ENCODE measurements around the gene CARS2.
"Not testable (repeated sequence)": the region's sequence is repeated elsewhere in the genome, so short reads cannot be mapped to it uniquely, and the experiment has no call there.

CARS2 gene

DNA sequence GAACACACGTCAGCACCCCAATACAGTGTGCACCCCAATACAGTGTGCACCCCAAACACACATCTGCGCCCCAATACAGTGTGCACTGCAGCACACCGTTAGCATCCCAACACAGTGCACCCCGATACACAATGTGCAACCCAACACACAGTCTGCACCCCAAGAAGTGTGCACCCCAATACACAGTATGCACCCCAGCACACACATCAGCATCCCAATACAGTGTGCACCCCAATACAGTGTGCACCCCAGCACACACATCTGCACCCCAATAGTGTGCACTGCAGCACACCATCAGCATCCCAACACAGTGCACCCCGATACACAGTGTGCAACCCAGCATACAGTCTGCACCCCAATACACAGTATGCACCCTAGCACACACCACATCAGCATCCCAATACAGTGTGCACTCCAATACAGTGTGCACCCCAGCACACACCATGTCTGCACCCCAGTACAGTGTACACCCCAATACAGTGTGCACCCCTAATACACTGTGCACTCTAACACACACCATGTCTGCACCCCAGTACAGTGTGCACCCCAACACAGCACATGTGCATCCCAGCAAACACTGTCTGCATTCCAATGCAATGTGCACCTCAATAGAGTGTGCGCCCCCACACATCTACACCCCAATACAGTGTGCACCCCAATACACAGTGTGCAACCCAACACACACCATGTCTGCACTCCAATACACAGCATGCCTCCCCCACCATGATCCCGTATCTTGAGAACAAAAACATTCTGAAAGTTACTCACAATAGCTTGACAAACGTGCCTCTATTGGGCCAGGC lies 855 bp upstream of the CARS2 start:
- DNase-seq (ENCODE audit: low spot score), result no peak

DNA sequence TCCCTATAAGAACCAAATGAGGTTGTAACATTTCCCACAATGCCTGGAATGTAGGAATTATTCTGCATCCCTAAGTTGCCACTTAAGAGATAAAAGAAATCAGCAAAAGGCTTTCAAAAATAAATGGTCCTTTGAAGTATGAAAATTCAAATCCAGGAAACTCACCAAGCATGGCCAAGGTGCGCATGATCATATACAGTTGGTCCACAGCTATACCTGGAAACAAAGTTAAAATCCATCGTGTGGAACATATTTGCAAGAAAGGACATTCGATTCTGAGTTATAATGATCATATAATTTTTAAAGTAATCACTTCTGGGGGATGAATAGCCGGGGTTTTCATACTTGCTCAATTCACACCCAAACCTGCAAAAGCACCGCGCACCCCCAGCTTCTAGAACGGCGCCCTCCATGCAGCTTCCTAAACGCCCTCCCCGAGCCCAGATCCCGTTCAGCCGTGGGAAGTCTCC lies 525 bp downstream of the CARS2 start:
- DNase-seq (ENCODE audit: low spot score), result no peak

DNA sequence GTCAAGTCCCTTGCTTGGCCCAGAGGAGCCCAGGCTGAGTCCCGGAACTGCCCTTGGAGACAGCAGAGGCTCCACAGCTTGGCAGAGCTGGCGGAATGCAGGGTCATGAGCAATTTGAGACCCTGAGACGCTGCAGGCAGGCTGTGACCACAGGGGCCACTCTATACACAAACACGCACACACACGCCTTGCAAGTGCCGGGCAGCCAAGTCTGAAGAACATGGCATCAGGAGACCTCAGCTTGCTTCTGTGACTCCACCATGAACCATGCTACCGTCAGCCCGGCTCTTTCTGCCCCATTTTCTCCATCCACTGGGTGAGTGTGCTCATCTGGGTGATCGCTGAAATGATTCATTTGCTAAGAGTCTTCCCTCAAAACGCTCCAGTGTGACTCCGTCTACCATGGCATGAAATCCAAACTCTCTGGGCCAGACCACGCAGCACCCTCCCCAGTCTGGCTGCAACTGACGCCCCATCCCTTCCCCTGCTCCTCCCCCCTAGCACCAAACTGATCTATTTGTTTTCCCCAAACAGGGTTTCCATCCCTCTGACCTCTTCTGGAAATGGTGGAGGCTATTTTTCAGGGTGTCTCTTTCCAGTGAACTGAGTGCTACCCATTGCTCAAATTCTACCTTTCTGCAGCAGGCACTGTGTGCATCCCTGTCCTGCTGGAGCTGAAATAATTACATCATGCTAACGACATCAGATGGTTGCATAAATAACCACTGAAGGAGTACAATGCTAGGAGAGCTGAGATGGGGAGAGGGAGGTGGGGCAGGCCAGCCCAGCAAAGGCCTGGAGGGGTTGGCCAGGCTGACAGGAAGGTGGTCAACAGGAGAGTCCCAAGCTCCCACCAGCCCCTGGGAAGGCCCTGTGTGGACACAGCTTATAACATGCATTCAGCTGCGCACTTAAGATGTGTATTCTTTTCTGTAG lies 3.1 kb downstream of the CARS2 start:
- no peak for DNase-seq (ENCODE audit: low spot score)

GRCh38 chr13:110702089-110702488 lies 3.8 kb downstream of the CARS2 start:
- no peak for DNase-seq (ENCODE audit: low spot score)

GRCh38 chr13:110701061-110701460 lies 4.9 kb downstream of the CARS2 start:
- DNase-seq (ENCODE audit: low spot score), result not testable (repeated sequence)

DNA sequence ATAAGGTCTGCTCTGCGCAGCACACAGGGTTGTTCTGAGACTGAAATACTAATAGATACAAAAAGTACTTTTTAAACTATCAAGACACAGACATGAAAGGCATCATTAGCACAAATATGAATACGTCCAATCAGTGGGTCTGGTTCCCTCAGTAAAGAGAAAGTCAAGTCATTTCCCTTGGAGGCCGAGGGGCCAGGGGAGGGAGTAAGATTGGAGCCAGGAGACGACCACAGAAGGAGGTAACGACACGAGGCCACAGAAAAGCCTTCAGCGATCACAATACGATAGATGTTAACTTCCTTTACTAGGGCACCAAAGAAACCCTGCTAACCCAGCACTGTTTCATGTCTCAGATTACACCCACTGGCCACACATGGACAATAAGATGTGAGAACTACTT lies 5.3 kb downstream of the CARS2 start:
- DNase-seq (ENCODE audit: low spot score), result no peak

GRCh38 chr13:110700186-110700585 lies 5.7 kb downstream of the CARS2 start:
- DNase-seq (ENCODE audit: low spot score), result no peak

DNA sequence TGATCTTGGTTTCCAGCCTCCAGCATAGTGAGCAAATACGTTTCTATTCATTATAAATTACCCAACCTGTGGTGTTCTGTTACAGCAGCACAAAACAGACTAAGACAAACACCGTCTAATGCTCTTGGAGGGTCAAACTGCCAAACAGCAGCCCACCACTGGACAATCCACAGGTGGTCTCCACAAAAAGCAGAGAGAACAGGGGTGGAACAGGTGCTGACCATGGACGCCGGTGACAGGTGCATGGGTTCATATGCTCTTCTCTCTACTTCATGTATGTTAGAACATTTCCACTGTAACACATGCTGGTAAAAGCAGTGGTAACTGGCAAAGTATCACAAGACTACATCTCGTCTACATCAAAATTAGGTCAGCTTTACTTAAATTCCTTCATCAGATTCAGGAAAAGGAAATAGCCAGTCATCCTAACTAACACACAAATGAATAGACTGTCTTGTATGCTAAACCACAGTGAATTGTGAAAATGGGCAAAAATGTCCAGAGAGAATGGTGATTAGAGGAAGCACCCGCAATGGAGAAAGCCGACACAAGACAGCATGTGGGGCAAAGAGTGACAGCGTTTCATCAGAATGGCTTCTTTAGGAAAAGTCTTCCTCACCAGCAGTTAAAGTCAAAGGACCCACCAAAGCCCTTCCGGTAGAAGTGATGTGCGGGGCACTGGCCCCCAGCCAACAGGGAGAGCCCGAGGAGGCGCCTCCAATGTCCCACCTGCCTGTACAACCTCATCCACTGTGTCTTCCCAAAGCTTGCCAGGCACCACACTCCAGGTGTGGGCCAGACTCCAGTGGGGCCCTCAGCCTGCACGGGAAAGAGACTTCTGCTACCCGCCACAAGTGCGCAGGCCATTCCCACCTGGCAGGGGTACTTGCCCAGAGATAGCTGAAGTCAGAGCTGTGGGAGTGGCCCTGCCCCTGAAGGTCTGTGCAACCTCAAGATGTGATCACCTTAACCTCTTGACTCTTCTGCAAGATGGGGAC lies 6.5 kb downstream of the CARS2 start:
- DNase-seq (ENCODE audit: low spot score), result no peak

DNA sequence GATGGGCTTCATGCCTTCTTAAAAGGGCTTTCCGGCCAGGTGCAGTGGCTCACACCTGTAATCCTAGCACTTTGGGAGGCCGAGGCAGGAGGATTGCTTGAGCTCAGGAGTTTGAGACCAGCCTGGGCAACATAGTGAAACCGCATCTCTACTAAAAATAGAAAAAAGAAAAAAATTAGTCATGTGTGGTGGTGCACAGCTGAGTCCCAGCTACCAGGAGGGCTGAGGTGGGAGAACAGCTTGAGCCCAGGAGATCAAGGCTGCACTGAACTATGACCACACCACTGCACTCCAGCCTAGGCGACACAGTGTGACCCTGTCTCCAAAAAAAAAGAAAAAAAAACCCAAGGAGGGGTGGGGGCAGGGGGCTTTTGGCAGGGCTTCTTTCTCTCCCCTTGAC lies 7.2 kb downstream of the CARS2 start:
- no peak for DNase-seq (ENCODE audit: low spot score)

GRCh38 chr13:110697842-110698241 lies 8.1 kb downstream of the CARS2 start:
- no peak for DNase-seq (ENCODE audit: low spot score)

DNA sequence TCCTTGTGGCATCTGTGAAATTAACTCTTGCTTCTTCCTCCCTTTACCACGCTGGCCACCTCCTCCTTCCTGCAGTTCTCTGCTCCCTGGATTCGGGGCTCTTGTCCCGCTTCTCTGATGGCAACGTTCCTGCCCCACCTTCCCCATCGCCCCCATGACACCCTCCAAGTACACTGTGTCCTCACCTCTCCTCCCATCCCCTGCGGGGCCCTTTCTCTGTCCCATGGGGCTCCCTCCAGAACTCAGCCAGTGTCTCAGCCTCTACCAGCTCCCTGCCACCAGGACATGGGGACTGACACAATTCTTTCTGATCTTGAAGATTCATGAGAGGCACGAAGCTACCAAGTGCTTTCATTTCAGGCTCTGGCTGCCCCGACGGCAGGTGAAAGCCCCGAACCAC lies 9.1 kb downstream of the CARS2 start:
- DNase-seq (ENCODE audit: low spot score), result no peak

DNA sequence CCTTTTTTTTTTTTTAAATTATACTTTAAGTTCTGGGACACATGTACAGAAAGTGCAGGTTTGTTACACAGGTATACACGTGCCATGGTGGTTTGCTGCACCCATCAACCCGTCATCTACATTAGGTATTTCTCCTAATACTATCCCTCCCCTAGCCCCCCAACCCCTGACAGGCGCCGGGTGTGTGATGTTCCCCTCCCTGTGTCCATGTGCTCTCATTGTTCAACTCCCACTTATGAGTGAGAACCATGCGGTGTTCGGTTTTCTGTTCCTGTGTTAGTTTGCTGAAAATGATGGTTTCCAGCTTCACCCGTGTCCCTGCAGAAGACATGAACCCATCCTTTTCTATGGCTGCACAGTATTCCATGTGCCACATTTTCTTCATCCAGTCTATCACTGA lies 10.1 kb downstream of the CARS2 start:
- not testable (repeated sequence) for DNase-seq (ENCODE audit: low spot score)

DNA sequence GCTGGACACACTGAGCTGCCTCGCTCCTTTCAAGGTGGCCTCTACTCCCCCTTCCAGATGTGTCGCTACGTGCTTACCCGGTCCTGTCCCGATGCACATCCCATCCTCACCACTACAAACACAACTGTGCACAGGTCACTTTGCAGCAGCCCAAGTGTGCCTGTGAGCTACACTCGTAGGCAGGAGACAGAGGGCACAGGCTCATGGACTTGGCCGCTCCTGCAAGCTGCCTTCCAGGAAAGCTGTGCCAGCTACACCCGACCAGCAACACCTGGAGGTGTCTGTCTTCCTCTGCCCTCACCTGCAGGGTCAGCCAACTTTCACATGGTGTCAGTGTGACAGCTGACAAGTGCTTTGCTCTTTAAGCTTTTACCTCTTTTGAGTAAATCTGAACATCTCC lies 15.4 kb downstream of the CARS2 start:
- DNase-seq (ENCODE audit: low spot score), result no peak

DNA sequence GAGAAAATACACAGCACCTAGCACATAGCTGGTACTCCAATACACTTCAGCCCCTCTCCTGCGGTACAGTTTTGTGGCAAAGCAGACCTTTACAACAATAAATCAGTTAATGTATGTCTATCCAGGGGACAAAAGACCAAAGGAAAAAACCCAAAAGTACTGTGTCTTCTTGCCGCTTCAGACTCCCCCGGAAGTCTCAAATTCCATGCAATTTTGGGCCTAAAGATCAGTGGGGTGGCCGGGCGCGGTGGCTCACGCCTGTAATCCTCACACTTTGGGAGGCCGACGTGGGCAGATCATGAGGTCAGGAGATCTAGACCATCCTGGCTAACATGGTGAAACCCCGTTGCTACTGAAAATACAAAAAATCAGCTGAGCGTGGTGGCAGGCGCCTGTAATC lies 16.2 kb downstream of the CARS2 start:
- DNase-seq (ENCODE audit: low spot score), result no peak

- DNase-seq (ENCODE audit: low spot score), result no peak
These were observed 16.9 kb downstream of the CARS2 start for GRCh38 chr13:110689041-110689440.

- DNase-seq (ENCODE audit: low spot score), result no peak
These were observed 18.2 kb downstream of the CARS2 start for GRCh38 chr13:110687736-110688135.

DNA sequence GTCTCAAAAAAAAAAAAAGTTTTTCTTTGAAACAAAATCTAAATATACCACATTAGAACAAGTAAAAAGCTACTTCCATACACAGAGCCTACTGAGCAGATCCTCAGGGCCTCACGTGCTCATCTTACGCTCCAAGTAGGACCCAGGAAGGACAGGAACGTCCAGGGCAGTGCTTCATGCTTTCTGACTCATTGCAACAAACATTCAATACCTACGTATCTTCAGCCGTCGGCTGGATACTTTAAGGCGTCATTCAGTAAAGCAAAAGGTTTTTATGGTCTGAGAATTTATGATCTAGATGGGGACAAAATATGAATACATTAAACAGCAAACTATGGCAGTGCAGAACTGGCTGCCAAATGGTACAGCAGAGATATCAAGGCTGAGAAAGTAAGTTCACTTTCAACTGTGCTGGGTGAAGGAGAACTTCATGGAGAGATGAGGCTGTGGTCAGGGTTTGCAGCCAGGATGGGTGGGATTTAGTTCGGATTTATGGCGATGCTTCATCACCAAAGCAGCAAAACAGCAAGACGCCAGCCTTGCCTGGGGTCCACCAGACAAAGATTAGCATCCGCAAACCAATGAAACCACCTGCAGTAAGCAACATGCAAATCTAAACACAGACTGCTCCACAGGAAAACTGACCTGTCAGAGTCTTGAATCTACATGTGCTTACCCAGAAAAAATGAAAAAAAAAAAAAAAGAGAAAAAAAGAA lies 20.5 kb downstream of the CARS2 start:
- no peak for DNase-seq (ENCODE audit: low spot score)

DNA sequence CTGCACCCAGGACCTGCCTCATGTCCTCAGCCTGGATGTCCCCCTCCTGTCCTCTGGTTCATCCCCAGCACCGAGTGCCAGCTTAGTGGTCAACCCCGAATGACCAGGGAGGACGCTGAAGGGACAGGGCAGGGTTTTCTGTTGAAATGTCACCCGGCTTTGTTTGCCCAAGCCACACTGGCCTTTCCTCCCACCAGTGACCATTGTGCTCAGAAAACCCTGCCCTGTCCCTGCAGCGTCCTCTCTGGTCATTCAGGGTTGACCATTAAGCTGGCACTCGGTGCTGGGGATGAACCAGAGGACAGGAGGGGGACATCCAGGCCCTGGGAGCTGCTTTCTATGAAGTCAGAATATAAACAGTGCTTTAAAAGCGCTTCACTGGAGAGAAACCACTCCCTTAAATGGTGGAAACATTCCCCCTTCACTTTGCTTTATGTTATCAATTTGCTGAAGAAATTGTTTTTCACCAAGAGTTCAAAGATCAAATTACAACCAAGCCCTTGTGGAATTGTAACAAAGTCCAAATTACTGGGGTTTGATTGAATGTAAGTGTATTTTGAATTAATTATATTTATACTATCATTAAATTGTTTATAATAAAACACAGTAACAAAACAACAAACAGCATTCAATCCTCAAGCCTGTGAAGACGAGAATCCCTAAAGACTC lies 21.4 kb downstream of the CARS2 start:
- DNase-seq (ENCODE audit: low spot score), result no peak

- DNase-seq (ENCODE audit: low spot score), result no peak
These were observed 22.0 kb downstream of the CARS2 start for GRCh38 chr13:110683921-110684320.

DNA sequence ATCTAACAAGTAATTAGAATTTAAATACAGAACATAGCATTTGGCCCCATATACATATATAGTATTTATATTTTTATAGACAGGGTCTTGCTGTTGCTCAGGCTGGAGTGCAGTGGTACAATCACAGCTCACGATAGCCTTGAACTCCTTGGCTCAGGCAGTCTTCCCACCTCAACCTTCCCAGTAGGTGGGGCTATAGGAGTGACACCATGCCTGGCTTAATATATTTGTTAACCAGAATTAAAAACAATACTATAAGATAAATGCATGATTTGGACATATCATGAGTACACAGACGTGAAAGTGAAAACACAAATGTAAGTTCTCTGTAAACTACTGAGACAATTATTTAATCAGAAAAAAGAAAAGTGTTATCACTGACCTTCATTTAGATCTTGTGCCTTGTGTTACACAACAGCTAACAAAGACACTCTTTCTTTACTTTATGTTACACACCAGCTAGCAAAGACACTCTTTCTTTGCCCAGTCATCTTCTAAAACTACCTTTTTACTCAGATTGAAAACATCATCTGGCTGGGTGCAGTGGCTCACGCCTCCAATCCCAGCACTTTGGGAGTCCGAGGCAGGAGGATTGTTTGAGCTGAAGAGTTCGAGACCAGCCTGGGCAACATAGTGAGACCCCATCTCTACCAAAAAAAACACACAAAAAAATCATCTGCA lies 22.6 kb downstream of the CARS2 start:
- DNase-seq (ENCODE audit: low spot score), result peak; percentile 23
